Stimulated activated CD8-positive, alpha-beta memory T cell treated with anti-CD3 and anti-CD28 coated beads, Interleukin-2, amount 100 ng/mL, for 1 hour (primary cell): ENCODE measurements around the gene PCP4.
"Not testable (repeated sequence)": the region's sequence is repeated elsewhere in the genome, so short reads cannot be mapped to it uniquely, and the experiment has no call there.

Experiments
- DNase-seq, 2 donors: peaks; one replicate each; pipeline ENCODE4 v3.0.0-alpha.2; 2020; ENCODE audit warnings: low read depth in 2 of 2

PCP4 gene

GRCh38 chr21:39863111-39863510, 4.1 kb upstream of the PCP4 start:
- no peak for DNase-seq

GRCh38 chr21:39866093-39866492, 1.1 kb upstream of the PCP4 start:
- DNase-seq: no peak

GRCh38 chr21:39869141-39869818, 2.0 kb downstream of the PCP4 start:
- DNase-seq: no peak

- DNase-seq: no peak
Measured at GRCh38 chr21:39873687-39874086, 6.4 kb downstream of the PCP4 start.

- DNase-seq: no peak
Measured at GRCh38 chr21:39874206-39874605, 7.0 kb downstream of the PCP4 start.

- DNase-seq: no peak
Measured at GRCh38 chr21:39874759-39875158, 7.5 kb downstream of the PCP4 start.

- no peak for DNase-seq
Measured at GRCh38 chr21:39881661-39882060, 14.4 kb downstream of the PCP4 start.

- no peak for DNase-seq
Measured at GRCh38 chr21:39882151-39882838, 15.1 kb downstream of the PCP4 start.

- no peak for DNase-seq
Measured at GRCh38 chr21:39882839-39883195, 15.6 kb downstream of the PCP4 start.

- no peak for DNase-seq
Measured at GRCh38 chr21:39885119-39885848, 18.0 kb downstream of the PCP4 start.

GRCh38 chr21:39888848-39889247, 21.6 kb downstream of the PCP4 start:
- no peak for DNase-seq

- DNase-seq: no peak
Measured at GRCh38 chr21:39891111-39891510, 23.9 kb downstream of the PCP4 start.

- DNase-seq: not testable (repeated sequence)
Measured at GRCh38 chr21:39891863-39892262, 24.6 kb downstream of the PCP4 start.

GRCh38 chr21:39900491-39900890, 33.3 kb downstream of the PCP4 start:
- DNase-seq: no peak

- no peak for DNase-seq
Measured at GRCh38 chr21:39900911-39901310, 33.7 kb downstream of the PCP4 start.

GRCh38 chr21:39902986-39903385, 35.7 kb downstream of the PCP4 start:
- DNase-seq: no peak

GRCh38 chr21:39904457-39904856, 37.2 kb downstream of the PCP4 start:
- DNase-seq: no peak

GRCh38 chr21:39908265-39908923, 41.2 kb downstream of the PCP4 start:
- DNase-seq: no peak

- DNase-seq: no peak
Measured at GRCh38 chr21:39911286-39912199, 44.3 kb downstream of the PCP4 start.

- no peak for DNase-seq
Measured at GRCh38 chr21:39913706-39914305, 46.6 kb downstream of the PCP4 start.

GRCh38 chr21:39915881-39916280, 48.6 kb downstream of the PCP4 start:
- DNase-seq: no peak
